GM21717 (cell line): ENCODE results near the gene TBX2.
"Not testable (repeated sequence)": the region's sequence is repeated elsewhere in the genome, so short reads cannot be mapped to it uniquely, and the experiment has no call there.

Source experiments
- ATAC-seq: cut with Tn5 transposase; IDR thresholded peaks from one replicate; pipeline ENCODE4 v1.9.1; 2021; ENCODE audit warnings: mild to moderate bottlenecking, moderate library complexity; ENCODE audit not compliant: unreplicated experiment

Gene TBX2

DNA sequence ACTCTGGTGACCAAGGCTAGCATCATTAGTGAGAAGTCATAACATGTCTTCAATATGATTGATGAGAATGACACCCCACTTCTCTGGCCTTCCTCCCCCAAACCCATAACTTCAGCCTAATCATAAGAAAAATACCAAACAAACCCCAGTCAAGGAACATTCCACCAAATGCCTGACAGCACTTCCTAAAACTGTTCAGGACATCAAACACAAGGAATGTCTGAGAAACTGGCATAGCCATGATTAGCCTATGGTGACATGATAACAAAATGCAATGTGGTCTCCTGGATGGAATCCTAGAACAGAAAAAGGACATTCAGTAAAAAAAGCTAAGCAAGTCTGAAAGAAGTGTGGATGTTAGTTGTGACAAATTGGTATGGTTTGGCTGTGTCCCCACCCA is 27.9 kb downstream of the TBX2 start:
- ATAC-seq = no peak

DNA sequence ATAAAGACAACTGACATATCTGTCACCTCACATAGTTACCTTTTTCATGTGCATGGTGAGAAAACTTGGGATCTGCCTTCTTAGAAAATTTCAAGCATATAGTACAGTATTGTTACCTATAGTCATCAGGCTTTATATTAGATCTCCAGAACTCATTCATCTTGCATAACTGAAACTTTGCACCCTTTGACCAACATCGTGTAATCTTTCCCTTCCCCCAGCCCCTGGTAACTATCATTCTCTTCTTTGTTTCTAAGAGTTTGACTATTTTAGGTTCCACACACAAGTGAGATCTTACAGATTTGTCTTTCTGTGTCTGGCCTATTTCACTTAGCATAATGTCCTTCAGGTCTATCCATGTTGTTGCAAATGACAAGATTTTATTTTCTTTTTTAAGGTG is 29.6 kb downstream of the TBX2 start:
- no peak for ATAC-seq

DNA sequence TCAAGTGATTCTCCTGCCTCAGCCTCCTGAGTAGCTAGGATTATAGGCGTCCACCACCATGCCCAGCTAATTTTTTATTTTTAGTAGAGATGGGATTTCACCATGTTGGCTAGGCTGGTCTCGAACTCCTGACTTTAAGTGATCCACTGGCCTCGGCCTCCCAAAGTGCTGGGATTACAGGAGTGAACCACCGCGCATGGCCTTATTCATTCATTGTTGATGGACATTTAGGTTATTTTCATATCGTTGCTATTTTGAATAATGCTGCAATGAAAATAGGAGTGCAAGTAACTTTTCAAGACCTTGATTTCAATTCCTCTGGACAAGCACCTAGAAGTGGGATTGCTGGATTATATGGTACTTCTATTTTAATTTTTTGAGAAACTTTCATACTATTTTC is 30.2 kb downstream of the TBX2 start:
- not testable (repeated sequence) for ATAC-seq

DNA sequence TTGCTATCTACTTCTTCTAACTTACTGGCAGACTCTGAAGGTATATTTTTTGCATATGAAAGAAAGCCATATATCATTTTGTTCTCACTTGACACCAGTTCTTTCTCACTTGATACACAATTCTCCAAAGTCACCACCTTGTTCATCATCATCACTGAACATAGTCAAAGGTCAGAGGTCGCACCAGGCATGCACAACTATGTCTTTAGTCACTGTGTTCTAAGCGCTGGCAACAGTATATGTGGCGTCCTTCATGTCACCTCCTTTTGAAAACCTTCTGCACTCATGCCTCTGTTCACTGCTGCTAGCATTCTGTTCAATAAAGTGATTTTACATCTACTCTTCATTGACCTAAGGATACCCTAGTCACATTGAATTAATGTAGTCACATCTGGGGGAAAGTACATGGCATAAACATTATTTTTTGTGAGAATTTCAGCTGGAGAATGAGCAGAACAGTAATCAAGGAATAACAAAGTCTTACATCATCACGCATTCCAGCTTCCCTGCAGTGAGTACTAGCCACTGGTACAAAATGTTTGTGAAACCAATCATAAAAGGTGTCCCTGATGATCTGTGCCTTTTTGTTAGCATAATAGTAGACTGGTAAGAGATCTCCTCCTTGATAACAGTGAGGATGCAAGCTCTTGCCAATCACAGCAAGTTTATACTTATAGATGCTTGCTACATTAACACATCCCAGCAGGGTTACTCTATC is 32.1 kb downstream of the TBX2 start:
- ATAC-seq = no peak

DNA sequence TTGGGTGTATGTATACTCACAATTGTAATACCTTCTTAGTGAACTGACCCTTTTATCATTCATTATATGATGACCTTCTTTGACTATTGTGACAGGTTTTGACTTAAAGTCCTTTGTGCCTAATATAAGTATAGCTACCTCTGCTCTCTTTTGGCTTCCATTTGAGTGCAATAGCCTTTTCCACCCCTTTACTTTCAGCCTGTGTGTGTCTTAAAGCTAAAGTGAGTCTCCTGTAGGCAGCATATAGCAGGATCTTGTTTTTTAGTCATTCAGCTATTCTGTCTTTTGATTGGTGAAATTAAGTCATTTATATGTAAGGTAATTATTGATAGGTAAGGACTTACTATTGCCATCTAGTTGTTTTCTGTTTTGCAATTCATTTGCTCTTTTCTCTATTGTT is 36.6 kb downstream of the TBX2 start:
- no peak for ATAC-seq

DNA sequence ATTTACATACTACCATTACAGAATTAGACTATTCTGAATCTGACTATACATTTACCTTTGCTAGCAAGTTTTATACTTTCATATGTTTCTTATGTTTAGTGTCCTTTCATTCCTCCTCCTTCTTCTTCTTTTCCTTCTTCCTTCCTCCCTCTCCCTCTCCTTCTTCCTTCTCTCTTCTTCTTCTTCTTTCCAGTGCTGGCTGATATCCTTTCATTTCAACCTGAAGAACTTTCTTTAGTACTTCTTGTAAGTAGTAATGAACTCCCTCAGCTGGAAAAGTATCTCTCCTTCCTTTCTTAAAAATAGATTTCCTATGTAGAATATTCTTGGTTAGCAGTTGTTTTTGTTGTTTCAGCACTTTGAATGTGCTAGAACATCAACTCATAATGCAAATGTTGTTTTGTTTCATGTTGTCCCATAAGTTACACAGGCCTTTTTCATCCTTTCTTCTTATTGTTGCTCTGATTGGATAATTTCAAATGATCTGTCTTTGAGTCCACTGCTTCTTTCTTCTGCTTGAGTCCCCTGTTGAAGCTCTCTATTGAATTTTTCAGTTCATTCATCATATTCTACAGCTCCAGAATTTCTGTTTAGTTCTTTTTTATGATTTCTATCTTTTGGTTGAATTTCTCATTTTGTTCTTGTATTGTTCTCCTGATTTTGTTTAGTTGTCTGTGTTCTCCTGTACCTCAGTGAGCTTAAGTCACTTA is 37.5 kb downstream of the TBX2 start:
- ATAC-seq = no peak

DNA sequence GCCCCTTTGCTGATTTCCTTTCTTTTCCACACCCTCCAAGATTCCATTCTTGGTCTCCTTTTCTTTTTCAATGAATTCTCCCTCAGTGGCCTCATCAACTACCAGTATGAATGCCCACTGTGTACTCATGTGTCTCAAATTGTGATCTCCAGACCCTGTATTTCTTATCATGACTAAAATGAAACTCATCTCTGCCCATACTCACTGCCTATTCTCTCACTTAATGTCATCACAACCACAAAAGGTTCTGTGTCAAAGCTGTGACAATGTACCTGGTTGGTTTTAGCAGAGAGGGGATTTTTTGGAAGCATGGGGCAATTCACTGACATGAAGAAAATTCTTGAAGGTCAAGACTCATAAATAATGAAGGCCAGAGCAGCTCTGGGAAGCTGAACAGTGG is 41.1 kb downstream of the TBX2 start:
- ATAC-seq = no peak

DNA sequence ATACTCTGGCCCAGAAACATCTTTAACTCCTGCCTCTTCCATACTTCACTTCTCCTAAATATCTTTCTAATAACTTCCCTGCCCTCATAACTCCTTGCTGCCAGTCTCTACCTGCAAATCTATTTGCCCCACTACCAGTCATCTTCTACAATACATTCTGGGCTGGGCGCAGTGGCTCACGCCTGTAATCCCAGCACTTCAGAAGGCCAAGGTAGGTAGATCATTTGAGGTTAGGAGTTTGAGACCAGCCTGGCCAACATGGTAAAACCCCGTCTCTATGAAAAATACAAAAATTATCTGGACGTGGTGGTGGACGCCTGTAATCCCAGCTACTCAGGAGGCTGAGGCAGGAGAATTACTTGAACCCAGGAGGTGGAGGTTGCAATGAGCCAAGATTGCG is 41.9 kb downstream of the TBX2 start:
- ATAC-seq = not testable (repeated sequence)

DNA sequence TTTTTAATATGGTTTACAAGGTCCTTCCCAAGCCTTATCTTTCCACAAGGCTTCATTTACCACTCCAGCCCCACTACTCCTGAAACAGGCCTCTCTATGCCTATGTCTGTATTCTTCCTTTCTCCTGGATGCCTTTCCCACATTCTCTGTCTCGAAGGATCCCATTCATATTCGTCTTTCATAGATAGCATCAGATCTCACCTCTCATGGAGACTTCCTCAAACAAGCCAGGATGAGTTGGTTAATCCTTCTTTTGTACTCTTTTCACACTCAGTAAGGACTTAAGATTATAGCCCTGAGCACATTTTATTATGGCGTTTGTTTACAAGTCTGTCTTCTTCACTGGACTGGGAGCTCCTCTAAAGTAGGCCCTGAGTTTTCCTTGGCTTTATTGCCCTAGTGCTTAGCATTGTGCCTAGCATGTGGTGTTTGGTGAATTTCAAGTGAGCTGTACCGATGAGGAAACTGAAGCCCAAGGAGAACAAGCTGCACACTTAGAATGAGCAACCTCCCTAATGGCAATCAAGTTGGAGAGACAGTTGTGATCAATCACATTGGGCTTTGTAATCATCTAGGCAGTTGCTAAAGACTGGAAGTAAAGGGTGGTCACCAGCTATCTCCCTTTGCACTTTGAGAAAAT is 42.6 kb downstream of the TBX2 start:
- no peak for ATAC-seq

DNA sequence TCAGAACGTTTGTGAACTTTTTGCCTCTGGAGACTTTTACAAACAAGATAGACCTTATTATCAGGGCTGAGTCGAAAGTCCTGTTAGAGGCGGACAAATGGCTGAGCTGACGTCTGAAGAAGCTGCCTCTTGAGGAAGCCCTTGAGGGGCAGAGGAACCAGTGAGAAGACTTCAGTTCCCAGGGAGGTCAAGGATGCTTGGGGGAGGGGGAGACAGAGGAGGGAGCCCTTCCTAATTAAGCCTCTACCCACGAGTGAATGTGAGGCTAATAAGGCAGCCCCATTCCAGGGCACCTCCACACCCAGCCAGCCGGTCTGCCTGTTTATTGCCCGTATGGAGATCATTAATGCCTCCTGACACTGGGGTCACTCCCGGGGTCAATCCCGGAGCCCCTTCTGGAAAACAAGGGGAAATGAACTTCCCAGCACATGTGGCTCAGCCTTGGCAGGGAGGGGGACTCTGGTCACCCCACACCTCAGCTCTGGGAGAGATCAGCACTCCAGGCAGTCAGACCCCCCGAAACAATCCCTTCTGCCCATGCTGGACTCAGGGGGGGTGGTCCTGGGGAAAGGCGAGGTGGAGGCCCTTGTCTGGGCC is 43.3 kb downstream of the TBX2 start:
- no peak for ATAC-seq

DNA sequence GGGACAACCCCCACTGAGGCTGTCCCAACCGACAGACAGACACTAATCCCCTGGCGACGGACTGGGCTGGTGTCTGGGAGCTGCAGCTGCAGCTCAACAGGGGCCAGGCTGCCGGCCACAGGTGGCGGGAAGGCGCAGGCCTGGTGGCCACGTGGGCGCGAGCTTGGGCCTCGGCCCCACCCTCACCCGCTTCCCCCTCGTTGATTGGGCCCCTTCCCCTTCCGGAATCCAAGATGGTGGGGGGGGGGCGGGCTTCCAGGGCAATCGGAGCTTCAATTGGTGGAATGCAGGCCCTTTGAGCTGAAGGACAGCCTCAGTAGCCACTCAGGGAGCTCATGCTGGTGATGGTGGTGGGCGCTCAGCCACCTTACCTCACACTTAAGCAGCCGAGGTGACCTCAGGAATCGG is 43.8 kb downstream of the TBX2 start:
- no peak for ATAC-seq

DNA sequence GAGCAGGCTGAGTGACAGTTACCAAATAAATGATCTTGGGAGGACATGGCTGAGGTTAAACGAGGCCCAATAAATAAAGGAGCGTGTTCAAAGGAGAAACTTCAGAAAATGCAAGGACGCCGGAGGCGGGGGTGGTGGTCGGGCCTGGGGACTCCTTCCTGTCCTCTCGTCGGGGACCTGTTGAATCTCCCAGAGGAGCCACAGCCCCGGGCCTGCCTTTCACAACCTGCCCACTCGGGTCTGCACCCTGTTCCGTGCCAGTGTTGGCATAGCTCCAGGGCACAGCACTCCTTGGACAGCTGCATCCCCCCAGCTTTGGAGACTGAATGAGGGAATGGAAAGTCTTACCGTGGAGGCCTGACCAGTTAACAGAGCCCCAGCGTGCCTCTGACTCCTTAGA is 44.4 kb downstream of the TBX2 start:
- ATAC-seq = no peak

DNA sequence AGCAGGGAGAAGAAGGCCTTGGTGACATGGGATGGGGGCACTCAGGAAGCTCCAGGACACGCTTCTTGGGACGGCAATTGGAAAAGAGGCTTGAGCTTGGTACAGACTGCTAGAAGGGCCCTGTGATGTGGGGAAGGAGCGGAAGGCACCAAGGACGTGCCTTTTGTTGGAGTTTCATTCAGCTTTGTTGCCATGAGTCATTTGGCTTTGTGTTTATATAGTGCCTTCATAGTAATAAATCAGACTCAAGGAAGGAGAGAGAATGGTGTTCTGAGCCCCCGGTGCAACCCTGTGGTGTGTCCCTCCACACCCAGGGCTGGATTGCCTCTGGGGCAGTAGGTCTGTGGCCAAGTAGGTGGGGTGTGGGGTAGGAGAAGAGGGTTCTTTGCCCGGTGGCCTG is 45.2 kb downstream of the TBX2 start:
- no peak for ATAC-seq

DNA sequence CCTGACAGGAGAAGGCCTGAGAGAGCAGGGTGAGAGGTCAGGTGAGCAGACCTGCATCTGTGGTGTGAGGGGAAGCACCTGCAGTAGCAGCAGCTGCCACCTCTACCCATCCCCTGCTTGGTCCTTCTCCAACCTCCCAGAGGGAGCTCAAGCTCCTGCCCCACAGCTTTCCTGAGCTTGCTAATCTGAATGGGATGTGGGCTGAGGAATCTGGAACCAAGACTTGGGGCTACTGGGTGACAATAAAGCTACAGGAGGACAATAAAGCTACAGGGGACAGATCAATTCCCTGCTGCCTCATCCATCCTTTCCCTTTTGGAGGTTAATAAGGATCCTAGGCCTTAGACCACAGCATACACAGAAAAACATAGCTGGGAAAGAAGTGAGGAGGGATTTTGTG is 47.7 kb downstream of the TBX2 start:
- no peak for ATAC-seq

DNA sequence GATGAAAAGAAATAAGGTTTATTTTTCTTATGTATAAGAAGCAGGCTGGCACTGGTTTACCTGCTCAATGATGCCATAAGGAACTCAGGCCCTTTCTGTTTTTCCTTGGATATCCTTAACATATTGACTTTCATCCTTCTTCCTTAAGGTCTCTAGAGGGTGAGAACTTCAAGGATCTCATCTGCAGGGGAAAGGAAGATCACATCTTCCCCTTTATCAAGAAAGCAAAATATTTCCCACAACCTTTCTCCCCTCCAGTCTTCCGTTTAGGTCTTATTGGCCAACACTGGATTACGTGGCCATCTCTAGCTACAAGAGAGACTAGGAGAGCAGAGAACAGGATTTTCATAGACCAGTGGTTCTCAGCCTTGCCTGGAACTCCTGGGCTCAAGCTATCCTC is 48.4 kb downstream of the TBX2 start:
- no peak for ATAC-seq

DNA sequence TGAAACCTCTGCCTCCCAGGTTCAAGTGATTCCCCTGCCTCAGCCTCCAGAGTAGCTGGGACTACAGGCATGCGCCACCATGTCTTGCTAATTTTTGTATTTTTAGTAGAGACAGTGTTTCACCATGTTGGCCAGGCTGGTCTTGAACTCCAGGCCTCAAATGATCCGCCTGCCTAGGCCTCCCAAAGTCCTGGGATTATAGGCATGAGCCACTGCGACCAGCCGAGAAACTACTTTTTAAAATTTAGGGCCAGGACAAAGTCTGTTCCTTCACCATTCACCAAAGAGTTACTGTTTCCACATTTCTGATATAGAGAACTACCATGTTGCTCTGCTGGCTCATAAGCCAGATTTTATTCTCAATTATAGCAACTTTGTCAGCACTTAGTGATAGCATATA is 49.5 kb downstream of the TBX2 start:
- ATAC-seq = not testable (repeated sequence)

DNA sequence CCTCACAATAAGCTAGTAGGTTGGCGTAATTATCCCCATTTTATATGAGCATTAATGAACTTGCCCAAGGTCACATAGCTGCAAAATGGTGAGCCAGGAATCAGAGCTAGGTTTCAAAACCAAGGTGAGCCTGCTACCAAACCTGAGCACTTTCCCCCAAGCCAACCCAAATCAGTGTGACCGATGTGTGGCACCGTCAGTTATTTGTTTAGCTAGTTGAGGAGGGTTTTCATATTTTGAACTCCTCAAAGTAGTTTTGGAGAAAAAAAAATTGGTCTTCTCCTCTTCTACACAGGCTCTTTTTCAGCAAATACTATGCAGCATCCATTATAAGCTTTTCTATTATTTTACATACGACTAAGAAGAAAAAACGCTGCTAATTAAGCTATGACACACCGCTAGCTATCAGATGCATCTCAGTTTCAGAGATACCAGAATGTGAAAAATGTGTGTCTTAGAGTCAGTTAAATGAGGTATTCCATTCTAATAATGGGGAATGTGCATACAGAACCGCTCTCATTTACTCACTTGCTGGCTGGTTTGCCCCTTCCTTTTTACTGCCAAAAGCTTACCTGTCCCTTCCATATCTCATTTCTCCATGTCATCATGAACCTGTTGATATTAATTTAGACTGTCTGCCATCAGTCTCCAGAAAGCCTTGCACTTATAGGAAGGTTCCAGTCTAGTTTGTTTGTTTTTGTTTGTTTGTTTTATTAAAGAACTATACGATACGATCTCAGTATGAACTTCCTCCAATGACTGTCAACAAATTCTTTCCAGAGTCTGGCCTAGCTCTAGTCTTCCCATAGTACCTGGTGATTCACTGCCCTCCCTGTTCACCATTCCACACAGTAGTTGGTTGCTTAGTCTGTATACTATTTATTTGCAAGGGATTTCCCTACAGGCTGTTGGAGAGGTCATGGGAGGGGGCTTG is 50.3 kb downstream of the TBX2 start:
- ATAC-seq = no peak

DNA sequence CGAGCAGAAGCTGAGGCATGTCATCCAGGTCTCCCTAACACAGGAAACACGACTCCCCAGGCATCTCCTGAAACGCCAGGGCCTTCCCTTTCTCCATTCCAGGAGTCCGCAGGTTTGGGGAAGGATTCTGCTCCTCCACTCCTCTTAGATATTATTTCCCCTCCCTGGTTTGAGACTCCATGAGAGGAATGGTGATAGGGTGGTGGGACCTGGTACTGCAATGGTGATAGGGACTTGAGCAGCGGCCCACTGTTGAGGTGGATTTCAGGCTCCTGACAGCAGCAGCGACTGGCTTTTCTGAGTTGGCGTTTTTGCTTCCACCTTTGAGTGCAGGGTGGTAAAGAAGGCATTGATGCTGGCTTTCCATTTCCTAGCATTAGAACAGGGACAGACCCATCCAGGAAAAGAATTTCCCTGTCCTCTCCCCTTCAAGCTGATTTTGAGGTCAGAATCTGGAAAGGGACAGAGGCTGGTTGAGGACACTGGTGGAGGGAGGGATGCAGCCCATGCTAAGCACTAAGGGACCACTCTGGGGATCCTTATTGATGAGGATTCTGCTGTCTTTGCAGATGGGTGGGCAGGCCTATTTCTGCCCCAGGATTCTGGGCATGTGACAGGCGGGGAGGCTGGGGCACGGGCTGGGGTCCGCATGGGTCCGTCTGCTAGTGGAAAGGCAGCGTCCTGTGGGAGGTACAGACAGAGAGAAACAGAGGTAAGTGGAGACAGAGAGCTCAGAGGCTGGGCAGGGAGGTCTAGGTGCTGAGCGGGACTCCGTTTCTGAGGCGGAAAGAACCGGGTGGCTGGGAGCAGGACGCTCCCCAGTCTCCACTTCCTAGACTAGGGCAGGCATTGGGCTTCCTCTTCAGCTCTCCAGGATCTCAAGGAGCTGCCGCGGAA is 51.2 kb downstream of the TBX2 start:
- ATAC-seq = no peak

DNA sequence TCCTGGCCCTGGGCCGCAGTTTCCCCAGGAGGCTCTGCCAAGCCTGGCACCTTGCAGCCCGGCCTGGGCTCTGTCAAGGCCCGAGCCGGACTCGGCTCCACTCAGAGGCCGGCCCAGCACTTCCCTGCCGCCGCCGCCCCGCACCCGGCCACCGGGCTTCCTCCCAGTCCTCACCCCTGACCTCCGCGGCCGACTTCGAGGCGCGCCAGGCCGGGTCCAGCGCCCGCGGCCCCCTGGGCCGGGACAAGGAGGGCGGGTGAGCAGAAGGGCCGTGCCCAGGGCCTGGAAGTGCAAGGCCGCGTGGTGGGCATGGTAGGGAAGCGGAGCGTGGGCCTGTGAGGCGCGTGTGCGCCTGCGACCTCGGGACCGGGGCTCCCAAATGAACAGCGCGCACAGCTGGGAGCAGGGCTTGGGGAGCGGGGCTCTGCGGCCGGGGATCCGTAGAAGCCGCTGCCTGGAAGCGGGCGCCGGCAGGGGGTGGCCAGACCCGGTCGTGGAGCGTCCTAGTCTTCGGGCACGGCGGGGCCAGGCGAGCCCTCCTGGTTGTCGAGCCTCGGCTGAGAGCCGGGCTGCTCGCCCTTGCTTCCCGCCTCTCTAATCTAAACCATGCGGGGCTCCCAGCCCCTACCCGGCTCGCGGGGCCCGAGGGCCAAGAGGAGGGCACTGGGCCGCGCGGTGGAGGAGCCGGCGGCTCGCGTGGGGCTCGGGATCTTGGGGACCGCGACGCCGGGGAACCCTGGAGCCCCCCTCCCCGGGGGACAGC is 52.1 kb downstream of the TBX2 start:
- no peak for ATAC-seq
